SK-N-SH (cell line): ENCODE measurements around the gene KLHL13. TPM values are rescaled to one million over a fixed set of nuclear protein-coding genes. Genes with fewer than 3 reads are reported as not detected.

ENCODE experiments used
- CTCF ChIA-PET: fragments of 300-600, 350-600 bp; formaldehyde crosslinking; extraction: SDS; loops from one replicate; lab custom pipeline; 2021; lab: Yijun Ruan, JAX
- POLR2A ChIA-PET: fragments of 350-600 bp; sonication (Branson Sonifier 250); formaldehyde crosslinking; extraction: SDS; loops from one replicate; lab custom pipeline; 2020; ENCODE audit warnings: antibody characterized with exemption, inconsistent platforms; lab: Yijun Ruan, JAX
- DNase-seq: peaks from one replicate; pipeline ENCODE4 v3.0.0; 2012
- H2AFZ ChIP-seq: fragments of 200-600 bp; sonication (generic); 2 replicates; pipeline ENCODE4 v1.8.1; 2016; ENCODE audit warnings: antibody characterized with exemption, mild to moderate bottlenecking, low read depth
- H3F3A ChIP-seq: fragments of 200-600 bp; sonication (generic); replicated peaks from 2 replicates; pipeline ENCODE3; 2016; ENCODE audit warnings: antibody characterized with exemption, mild to moderate bottlenecking; ENCODE audit not compliant: insufficient read depth
- H3K27ac ChIP-seq, 2 experiments: fragments of 200-500 bp in 1 of 2; fragments of 200-600 bp in 1 of 2; sonication (Bioruptor generic) in 1 of 2; sonication (generic), shearing (Covaris generic) in 1 of 2; 2 replicates each; pipeline versions ENCODE4 v1.5.1 to v1.6.1; 2014 to 2016; ENCODE audit warnings: low read depth in 2 of 2, inconsistent platforms in 1 of 2, low read length in 1 of 2, mild to moderate bottlenecking in 1 of 2, mixed read lengths in 1 of 2
- H3K27me3 ChIP-seq: fragments of 200-600 bp; sonication (generic), shearing (Covaris generic); 2 replicates; pipeline ENCODE4 v1.6.1; 2016; ENCODE audit warnings: mixed run types; ENCODE audit not compliant: insufficient read depth
- H3K36me3 ChIP-seq, 2 experiments: fragments of 200-500 bp in 1 of 2; fragments of 200-600 bp in 1 of 2; sonication (Bioruptor generic) in 1 of 2; sonication (generic) in 1 of 2; replicated peaks in 1 of 2; 2 replicates each; pipeline versions ENCODE3 to v1.5.1; 2014 to 2016; ENCODE audit warnings: low read length in 1 of 2, mild to moderate bottlenecking in 1 of 2; ENCODE audit not compliant: insufficient read depth in 2 of 2, control insufficient read depth in 1 of 2
- H3K4me1 ChIP-seq, 2 experiments: fragments of 200-500 bp in 1 of 2; fragments of 200-600 bp in 1 of 2; sonication (Bioruptor generic) in 1 of 2; sonication (generic), shearing (Covaris generic) in 1 of 2; 2 replicates each; pipeline versions ENCODE4 v1.5.1 to v1.6.1; 2014 to 2016; ENCODE audit warnings: low read depth in 1 of 2, low read length in 1 of 2, mixed run types in 1 of 2; ENCODE audit not compliant: insufficient read depth in 2 of 2, control insufficient read depth in 1 of 2
- H3K4me2 ChIP-seq: fragments of 200-600 bp; sonication (generic), shearing (Covaris generic); 2 replicates; pipeline ENCODE4 v1.6.1; 2017; ENCODE audit warnings: mixed run types
- H3K4me3 ChIP-seq, 2 experiments: fragments of 200-500 bp in 1 of 2; fragments of 200-600 bp in 1 of 2; sonication (Bioruptor generic) in 1 of 2; sonication (generic), shearing (Covaris generic) in 1 of 2; 2 replicates each; pipeline versions ENCODE4 v1.5.1 to v1.8.1; 2014 to 2016; ENCODE audit warnings: low read depth in 2 of 2, inconsistent platforms in 1 of 2, low read length in 1 of 2, mild to moderate bottlenecking in 1 of 2, mixed read lengths in 1 of 2, moderate library complexity in 1 of 2
- H3K79me2 ChIP-seq: fragments of 200-600 bp; sonication (generic); 2 replicates; pipeline ENCODE4 v1.8.1; 2017; ENCODE audit warnings: mild to moderate bottlenecking; ENCODE audit not compliant: insufficient read depth
- H3K9ac ChIP-seq: fragments of 200-600 bp; sonication (generic); 2 replicates; pipeline ENCODE4 v1.6.1; 2017; ENCODE audit warnings: mixed run types
- H3K9me2 ChIP-seq: fragments of 200-600 bp; sonication (generic); 2 replicates; pipeline ENCODE4 v1.6.1; 2017; ENCODE audit warnings: mixed run types
- H3K9me3 ChIP-seq: fragments of 200-600 bp; sonication (generic); 2 replicates; pipeline ENCODE4 v1.6.1; 2017; ENCODE audit warnings: mixed run types, mild to moderate bottlenecking, moderate library complexity
- H4K20me1 ChIP-seq: fragments of 200-600 bp; sonication (generic); 2 replicates; pipeline ENCODE4 v1.6.1; 2017; ENCODE audit warnings: mild to moderate bottlenecking, mixed run types; ENCODE audit not compliant: insufficient read depth
- CHD2 ChIP-seq: fragments of 150-350 bp; IDR thresholded peaks from 2 replicates; pipeline ENCODE4 v1.6.1; 2018; ENCODE audit warnings: low read length; ENCODE audit not compliant: partially characterized antibody
- ELF1 ChIP-seq: IDR thresholded peaks from 2 replicates; pipeline ENCODE4 v1.4.0; 2012
- FOSL2 ChIP-seq: IDR thresholded peaks from 2 replicates; pipeline ENCODE4 v1.4.0; 2012; ENCODE audit warnings: low read depth, mild to moderate bottlenecking, moderate library complexity, borderline replicate concordance
- FOXJ3 ChIP-seq: sonication (generic); formaldehyde crosslinking; IDR thresholded peaks from 2 replicates; pipeline ENCODE4 v1.5.1; 2020; ENCODE audit warnings: mild to moderate bottlenecking, missing genetic modification reagents
- MEF2A ChIP-seq: IDR thresholded peaks from 2 replicates; pipeline ENCODE4 v1.4.0; 2012; ENCODE audit warnings: low read depth, borderline replicate concordance
- NFIC ChIP-seq: IDR thresholded peaks from 2 replicates; pipeline ENCODE4 v1.4.0; 2012; ENCODE audit warnings: borderline replicate concordance
- POLR2AphosphoS5 ChIP-seq: IDR thresholded peaks from 2 replicates; pipeline ENCODE4 v1.6.1; 2012; ENCODE audit warnings: low read depth, low read length
- RAD21 ChIP-seq: IDR thresholded peaks from 2 replicates; pipeline ENCODE4 v1.6.1; 2012; ENCODE audit warnings: mild to moderate bottlenecking, low read length
- RCOR1 ChIP-seq: fragments of 150-350 bp; IDR thresholded peaks from 2 replicates; pipeline ENCODE4 v1.6.1; 2017; ENCODE audit warnings: antibody characterized with exemption, low read length
- RFX5 ChIP-seq: IDR thresholded peaks from 2 replicates; pipeline ENCODE4 v1.6.1; 2012; ENCODE audit warnings: mild to moderate bottlenecking, improper control_type of control experiment, low read length
- RXRA ChIP-seq: IDR thresholded peaks from 2 replicates; pipeline ENCODE4 v1.4.0; 2012; ENCODE audit warnings: low read depth, mild to moderate bottlenecking, borderline replicate concordance
- SMC3 ChIP-seq: IDR thresholded peaks from 2 replicates; pipeline ENCODE4 v1.6.1; 2012; ENCODE audit warnings: low read depth, low read length, improper control_type of control experiment
- TAF1 ChIP-seq: IDR thresholded peaks from 2 replicates; pipeline ENCODE4 v1.6.1; 2012; ENCODE audit warnings: low read depth, mild to moderate bottlenecking, low read length, moderate library complexity, borderline replicate concordance
- YY1 ChIP-seq: IDR thresholded peaks from 2 replicates; pipeline ENCODE4 v1.4.0; 2012; ENCODE audit warnings: low read depth, mild to moderate bottlenecking
- WGBS: methylation state at CpG from one replicate; pipeline ENCODE4 v1.1.6; 2017; ENCODE audit warnings: low lambda C conversion rate; 5-methylcytosine and 5-hydroxymethylcytosine counted together
- polyA plus RNA-seq, 3 experiments: library from polyadenylated mRNA; depleted of rRNA; stranded (reverse); fragments of >200 nt; gene quantifications; 2 replicates each; pipeline ENCODE4 v1.2.3, GENCODE V29; 2012
- TF ChIP-seq, protein P1 (sequence below): IDR thresholded peaks from 2 replicates; pipeline ENCODE4 v1.4.0; 2012; ENCODE audit warnings: low read depth, borderline replicate concordance
- TF ChIP-seq, protein P2 (sequence below): IDR thresholded peaks from 2 replicates; pipeline ENCODE4; 2012
- TF ChIP-seq, protein P3 (sequence below): fragments of 200-600 bp; sonication (generic); IDR thresholded peaks from 2 replicates; pipeline ENCODE4 v1.6.1; 2017; ENCODE audit warnings: antibody characterized with exemption, mild to moderate bottlenecking, moderate library complexity
- TF ChIP-seq, protein P4 (sequence below): IDR thresholded peaks from 2 replicates; pipeline ENCODE4 v1.4.0; 2012; ENCODE audit warnings: low read depth, borderline replicate concordance
- TF ChIP-seq, protein P5 (sequence below): fragments of 150-350 bp; IDR thresholded peaks from 2 replicates; pipeline ENCODE4 v1.6.1; 2016; ENCODE audit warnings: mild to moderate bottlenecking, low read depth, low read length

The KLHL13 gene
- polyA plus RNA-seq, 1 of the 3 experiments (the other 2 are of a cell fraction), result 19.5 TPM

DNA sequence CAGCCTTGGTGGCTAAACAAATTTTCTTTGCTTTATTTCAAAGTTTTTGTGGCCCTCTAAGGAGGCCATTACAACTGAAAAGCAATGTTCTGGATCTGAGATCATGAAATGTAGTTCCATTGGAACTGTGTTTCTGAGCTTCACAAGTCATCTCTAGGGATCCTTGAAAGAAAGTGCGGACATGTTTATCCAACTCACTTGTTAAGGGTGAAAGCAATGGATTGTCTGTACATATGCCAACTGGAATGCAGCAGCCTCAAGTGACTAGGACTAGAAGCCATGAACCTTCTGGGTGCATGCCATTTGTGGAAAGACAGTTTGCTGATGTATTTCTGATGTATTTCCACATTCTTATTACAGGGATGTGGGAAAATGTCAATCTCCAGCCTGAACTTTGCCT, 36.7 kb upstream of the KLHL13 start:
- 88% methylated on average over 1 of the region's 1 CpG for WGBS
- Histone ChIP-seq H3K4me1 (peaks cover 0 to 3% of the 10 kb centered on the region in 2 experiments; a peak in 1 of 4 replicates), H3K4me2 (no peak overlapping the region), H3K79me2 (no peaks in the 10 kb centered on the region), H3K4me3 (no peak overlapping the region), H4K20me1 (no peaks in the 10 kb centered on the region), H3K9me2 (no peaks in the 10 kb centered on the region), H3F3A (no peaks in the 10 kb centered on the region), H3K9ac (no peak overlapping the region), H3K9me3 (no peaks in the 10 kb centered on the region), H2AFZ (no peak overlapping the region), H3K27me3 (no peaks in the 10 kb centered on the region), H3K27ac (no peak overlapping the region), H3K36me3 (no peaks in the 10 kb centered on the region)
- CTCF ChIA-PET, result no interaction called here
- no peak for TF ChIP-seq ELF1
- no peak for TF ChIP-seq TAF1
- no peak for TF ChIP-seq SMC3
- no peak for TF ChIP-seq NFIC
- TF ChIP-seq FOXJ3 (CRISPR knock-in tag), result no peak
- TF ChIP-seq, protein P1, sequence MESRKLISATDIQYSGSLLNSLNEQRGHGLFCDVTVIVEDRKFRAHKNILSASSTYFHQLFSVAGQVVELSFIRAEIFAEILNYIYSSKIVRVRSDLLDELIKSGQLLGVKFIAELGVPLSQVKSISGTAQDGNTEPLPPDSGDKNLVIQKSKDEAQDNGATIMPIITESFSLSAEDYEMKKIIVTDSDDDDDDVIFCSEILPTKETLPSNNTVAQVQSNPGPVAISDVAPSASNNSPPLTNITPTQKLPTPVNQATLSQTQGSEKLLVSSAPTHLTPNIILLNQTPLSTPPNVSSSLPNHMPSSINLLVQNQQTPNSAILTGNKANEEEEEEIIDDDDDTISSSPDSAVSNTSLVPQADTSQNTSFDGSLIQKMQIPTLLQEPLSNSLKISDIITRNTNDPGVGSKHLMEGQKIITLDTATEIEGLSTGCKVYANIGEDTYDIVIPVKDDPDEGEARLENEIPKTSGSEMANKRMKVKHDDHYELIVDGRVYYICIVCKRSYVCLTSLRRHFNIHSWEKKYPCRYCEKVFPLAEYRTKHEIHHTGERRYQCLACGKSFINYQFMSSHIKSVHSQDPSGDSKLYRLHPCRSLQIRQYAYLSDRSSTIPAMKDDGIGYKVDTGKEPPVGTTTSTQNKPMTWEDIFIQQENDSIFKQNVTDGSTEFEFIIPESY, result no peak
- no peak for TF ChIP-seq RXRA
- TF ChIP-seq, protein P2, sequence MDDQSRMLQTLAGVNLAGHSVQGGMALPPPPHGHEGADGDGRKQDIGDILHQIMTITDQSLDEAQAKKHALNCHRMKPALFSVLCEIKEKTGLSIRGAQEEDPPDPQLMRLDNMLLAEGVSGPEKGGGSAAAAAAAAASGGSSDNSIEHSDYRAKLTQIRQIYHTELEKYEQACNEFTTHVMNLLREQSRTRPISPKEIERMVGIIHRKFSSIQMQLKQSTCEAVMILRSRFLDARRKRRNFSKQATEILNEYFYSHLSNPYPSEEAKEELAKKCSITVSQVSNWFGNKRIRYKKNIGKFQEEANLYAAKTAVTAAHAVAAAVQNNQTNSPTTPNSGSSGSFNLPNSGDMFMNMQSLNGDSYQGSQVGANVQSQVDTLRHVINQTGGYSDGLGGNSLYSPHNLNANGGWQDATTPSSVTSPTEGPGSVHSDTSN, result no peak
- no peak for TF ChIP-seq RCOR1
- no peak for TF ChIP-seq RAD21
- TF ChIP-seq, protein P3, sequence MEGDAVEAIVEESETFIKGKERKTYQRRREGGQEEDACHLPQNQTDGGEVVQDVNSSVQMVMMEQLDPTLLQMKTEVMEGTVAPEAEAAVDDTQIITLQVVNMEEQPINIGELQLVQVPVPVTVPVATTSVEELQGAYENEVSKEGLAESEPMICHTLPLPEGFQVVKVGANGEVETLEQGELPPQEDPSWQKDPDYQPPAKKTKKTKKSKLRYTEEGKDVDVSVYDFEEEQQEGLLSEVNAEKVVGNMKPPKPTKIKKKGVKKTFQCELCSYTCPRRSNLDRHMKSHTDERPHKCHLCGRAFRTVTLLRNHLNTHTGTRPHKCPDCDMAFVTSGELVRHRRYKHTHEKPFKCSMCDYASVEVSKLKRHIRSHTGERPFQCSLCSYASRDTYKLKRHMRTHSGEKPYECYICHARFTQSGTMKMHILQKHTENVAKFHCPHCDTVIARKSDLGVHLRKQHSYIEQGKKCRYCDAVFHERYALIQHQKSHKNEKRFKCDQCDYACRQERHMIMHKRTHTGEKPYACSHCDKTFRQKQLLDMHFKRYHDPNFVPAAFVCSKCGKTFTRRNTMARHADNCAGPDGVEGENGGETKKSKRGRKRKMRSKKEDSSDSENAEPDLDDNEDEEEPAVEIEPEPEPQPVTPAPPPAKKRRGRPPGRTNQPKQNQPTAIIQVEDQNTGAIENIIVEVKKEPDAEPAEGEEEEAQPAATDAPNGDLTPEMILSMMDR, result no peak
- POLR2A ChIA-PET, result no interaction called here
- no peak for DNase-seq

DNA sequence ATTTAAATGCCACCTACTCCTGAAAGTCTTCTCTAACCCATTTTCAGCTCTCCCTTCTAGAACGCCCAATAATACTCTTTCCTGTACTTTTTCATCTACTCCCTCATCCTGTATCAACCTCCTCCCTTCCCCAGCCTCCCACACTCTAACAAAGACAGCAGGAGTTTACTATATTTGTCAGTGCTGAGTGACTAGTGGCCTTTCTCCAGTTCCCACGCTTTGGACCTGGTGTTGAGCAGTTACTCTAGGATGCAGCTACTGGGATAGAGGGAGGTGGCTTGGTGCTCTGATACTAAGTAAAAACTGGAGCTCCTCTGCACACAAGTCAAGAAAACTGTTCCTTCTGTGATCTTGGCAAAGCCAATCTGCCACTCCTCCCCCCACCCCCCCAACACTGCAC, 36.1 kb upstream of the KLHL13 start:
- Histone ChIP-seq H2AFZ (no peak overlapping the region), H3K36me3 (no peaks in the 10 kb centered on the region), H3K27ac (no peak overlapping the region), H3K4me2 (no peak overlapping the region), H3K4me3 (no peak overlapping the region), H3K79me2 (no peaks in the 10 kb centered on the region), H3K9me3 (no peaks in the 10 kb centered on the region), H3F3A (no peaks in the 10 kb centered on the region), H3K27me3 (no peaks in the 10 kb centered on the region), H3K9me2 (no peaks in the 10 kb centered on the region), H3K9ac (no peak overlapping the region), H4K20me1 (no peaks in the 10 kb centered on the region), H3K4me1 (peaks cover 0 to 3% of the 10 kb centered on the region in 2 experiments; a peak in 1 of 4 replicates)
- DNase-seq, result no peak
- ChIA-PET CTCF (no interaction called here), POLR2A (no interaction called here)
- WGBS, result 49% methylated on average over 2 of the region's 2 CpGs
- TF ChIP-seq RXRA (no peak), FOSL2 (no peak), CHD2 (no peak), POLR2AphosphoS5 (no peak), FOXJ3 (CRISPR knock-in tag) (no peak), MEF2A (no peak), ELF1 (no peak), NFIC (no peak), TAF1 (no peak), YY1 (no peak), RFX5 (no peak)
- TF ChIP-seq, protein P4, sequence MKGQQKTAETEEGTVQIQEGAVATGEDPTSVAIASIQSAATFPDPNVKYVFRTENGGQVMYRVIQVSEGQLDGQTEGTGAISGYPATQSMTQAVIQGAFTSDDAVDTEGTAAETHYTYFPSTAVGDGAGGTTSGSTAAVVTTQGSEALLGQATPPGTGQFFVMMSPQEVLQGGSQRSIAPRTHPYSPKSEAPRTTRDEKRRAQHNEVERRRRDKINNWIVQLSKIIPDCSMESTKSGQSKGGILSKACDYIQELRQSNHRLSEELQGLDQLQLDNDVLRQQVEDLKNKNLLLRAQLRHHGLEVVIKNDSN, result no peak
- TF ChIP-seq, protein P5, sequence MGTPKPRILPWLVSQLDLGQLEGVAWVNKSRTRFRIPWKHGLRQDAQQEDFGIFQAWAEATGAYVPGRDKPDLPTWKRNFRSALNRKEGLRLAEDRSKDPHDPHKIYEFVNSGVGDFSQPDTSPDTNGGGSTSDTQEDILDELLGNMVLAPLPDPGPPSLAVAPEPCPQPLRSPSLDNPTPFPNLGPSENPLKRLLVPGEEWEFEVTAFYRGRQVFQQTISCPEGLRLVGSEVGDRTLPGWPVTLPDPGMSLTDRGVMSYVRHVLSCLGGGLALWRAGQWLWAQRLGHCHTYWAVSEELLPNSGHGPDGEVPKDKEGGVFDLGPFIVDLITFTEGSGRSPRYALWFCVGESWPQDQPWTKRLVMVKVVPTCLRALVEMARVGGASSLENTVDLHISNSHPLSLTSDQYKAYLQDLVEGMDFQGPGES, result no peak
- TF ChIP-seq, protein P1, result no peak
